PC-3 (cell line): ENCODE data around the gene CRYGS.
"Not testable (repeated sequence)": the region's sequence is repeated elsewhere in the genome, so short reads cannot be mapped to it uniquely, and the experiment has no call there.

Experiments used
- EZH2 ChIP-seq: fragments of 300-600 bp; sonication (generic); IDR thresholded peaks from one replicate; pipeline ENCODE4 v1.6.1; 2017; ENCODE audit warnings: antibody characterized with exemption, mild to moderate bottlenecking, low read length; ENCODE audit not compliant: unreplicated experiment
- EZH2phosphoT487 ChIP-seq: fragments of 300-600 bp; sonication (generic); IDR thresholded peaks from 2 replicates; pipeline ENCODE4 v1.6.1; 2018; ENCODE audit warnings: mild to moderate bottlenecking, antibody characterized with exemption, low read length, borderline replicate concordance
- TF ChIP-seq, protein P1 (sequence below): fragments of 300-600 bp; sonication (generic); conservative IDR thresholded peaks from 2 replicates; pipeline ENCODE4 v1.5.1; 2017; ENCODE audit warnings: antibody characterized with exemption, low read depth, mild to moderate bottlenecking, low read length

DNA sequence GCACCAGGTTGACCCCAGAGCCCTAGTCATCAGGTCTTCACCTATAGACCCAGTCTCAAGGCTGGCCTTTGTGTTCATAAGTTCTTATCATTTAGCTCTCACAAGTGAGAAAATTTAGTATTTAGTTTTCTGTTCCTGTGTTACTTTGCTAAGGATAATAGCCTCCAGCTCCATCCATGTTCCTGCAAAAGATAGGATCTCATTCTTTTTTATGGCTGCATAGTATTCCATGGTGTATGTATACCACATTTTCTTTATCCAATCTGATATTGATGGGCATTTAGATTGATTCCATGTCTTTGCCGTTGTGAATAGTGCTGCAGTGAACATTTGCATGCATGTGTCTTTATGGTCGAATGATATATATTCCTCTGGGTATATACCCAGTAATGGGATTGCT lies 46.2 kb downstream of the CRYGS start:
- TF ChIP-seq, protein P1, sequence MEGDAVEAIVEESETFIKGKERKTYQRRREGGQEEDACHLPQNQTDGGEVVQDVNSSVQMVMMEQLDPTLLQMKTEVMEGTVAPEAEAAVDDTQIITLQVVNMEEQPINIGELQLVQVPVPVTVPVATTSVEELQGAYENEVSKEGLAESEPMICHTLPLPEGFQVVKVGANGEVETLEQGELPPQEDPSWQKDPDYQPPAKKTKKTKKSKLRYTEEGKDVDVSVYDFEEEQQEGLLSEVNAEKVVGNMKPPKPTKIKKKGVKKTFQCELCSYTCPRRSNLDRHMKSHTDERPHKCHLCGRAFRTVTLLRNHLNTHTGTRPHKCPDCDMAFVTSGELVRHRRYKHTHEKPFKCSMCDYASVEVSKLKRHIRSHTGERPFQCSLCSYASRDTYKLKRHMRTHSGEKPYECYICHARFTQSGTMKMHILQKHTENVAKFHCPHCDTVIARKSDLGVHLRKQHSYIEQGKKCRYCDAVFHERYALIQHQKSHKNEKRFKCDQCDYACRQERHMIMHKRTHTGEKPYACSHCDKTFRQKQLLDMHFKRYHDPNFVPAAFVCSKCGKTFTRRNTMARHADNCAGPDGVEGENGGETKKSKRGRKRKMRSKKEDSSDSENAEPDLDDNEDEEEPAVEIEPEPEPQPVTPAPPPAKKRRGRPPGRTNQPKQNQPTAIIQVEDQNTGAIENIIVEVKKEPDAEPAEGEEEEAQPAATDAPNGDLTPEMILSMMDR = not testable (repeated sequence)
- not testable (repeated sequence) for TF ChIP-seq EZH2phosphoT487, EZH2
